NCI-H345 treated with DMSO at 0.1 percent for 48 hours (cell line): ENCODE results near the gene VOPP1.
A peak's percentile ranks its signal among the peaks of the same experiment; 100 is the strongest.
"Not testable (repeated sequence)": the region's sequence is repeated elsewhere in the genome, so short reads cannot be mapped to it uniquely, and the experiment has no call there.

Experiments used
- DNase-seq: peaks from one replicate; lab custom pipeline; 2025; ENCODE audit not compliant: unreplicated experiment; lab: John Stamatoyannopoulos, UW

The VOPP1 gene

GRCh38 chr7:55471594-55471993 lies 100.7 kb downstream of the VOPP1 start:
- not testable (repeated sequence) for DNase-seq

GRCh38 chr7:55470261-55470660 lies 102.0 kb downstream of the VOPP1 start:
- DNase-seq: no peak

- DNase-seq: no peak
Observed at GRCh38 chr7:55469721-55470120, 102.6 kb downstream of the VOPP1 start.

GRCh38 chr7:55469271-55469681 lies 103.0 kb downstream of the VOPP1 start:
- peak; percentile 14 for DNase-seq

GRCh38 chr7:55468495-55468894 lies 103.8 kb downstream of the VOPP1 start:
- no peak for DNase-seq

- no peak for DNase-seq
Observed at GRCh38 chr7:55467047-55467593, 105.2 kb downstream of the VOPP1 start.

- no peak for DNase-seq
Observed at GRCh38 chr7:55465691-55466090, 106.6 kb downstream of the VOPP1 start.

GRCh38 chr7:55464422-55464821 lies 107.9 kb downstream of the VOPP1 start:
- DNase-seq: no peak

- DNase-seq: no peak
Observed at GRCh38 chr7:55463686-55464262, 108.5 kb downstream of the VOPP1 start.

GRCh38 chr7:55458351-55458750 lies 114.0 kb downstream of the VOPP1 start:
- DNase-seq: no peak

GRCh38 chr7:55457801-55458200 lies 114.5 kb downstream of the VOPP1 start:
- no peak for DNase-seq

- no peak for DNase-seq
Observed at GRCh38 chr7:55452971-55453370, 119.3 kb downstream of the VOPP1 start.

- no peak for DNase-seq
Observed at GRCh38 chr7:55449992-55450535, 122.2 kb downstream of the VOPP1 start.

- DNase-seq: no peak
Observed at GRCh38 chr7:55449205-55449991, 122.9 kb downstream of the VOPP1 start.

GRCh38 chr7:55448526-55448925 lies 123.8 kb downstream of the VOPP1 start:
- DNase-seq: no peak

- no peak for DNase-seq
Observed at GRCh38 chr7:55444786-55445185, 127.5 kb downstream of the VOPP1 start.

- DNase-seq: no peak
Observed at GRCh38 chr7:55441774-55442522, 130.4 kb downstream of the VOPP1 start.

GRCh38 chr7:55441002-55441401 lies 131.3 kb downstream of the VOPP1 start:
- DNase-seq: no peak

- no peak for DNase-seq
Observed at GRCh38 chr7:55440040-55440690, 132.1 kb downstream of the VOPP1 start.

GRCh38 chr7:55439627-55440026 lies 132.7 kb downstream of the VOPP1 start:
- peak; percentile 40 for DNase-seq
